ENCODE measurements around the gene UBXN10. TPM values are rescaled to one million over a fixed set of nuclear protein-coding genes. Genes with fewer than 3 reads are reported as not detected.

Gene UBXN10
- total RNA-seq, 1 experiment from 2014 or later = 0.05 TPM

GRCh38 chr1:20147846-20148570 is 37.9 kb upstream of the UBXN10 start:
- in situ Hi-C loops (cut with HindIII; ENCODE audit: low pct_unique_long_range_greater_than_20kb, low sequenced_read_pairs) = no loop called here
- no peaks in the 10 kb centered on the region for H3K9me3 ChIP-seq (ENCODE audit: control insufficient read depth, insufficient read depth, low read depth, low read length)
- no peaks in the 10 kb centered on the region for H3K36me3 ChIP-seq (ENCODE audit: control insufficient read depth, insufficient read depth, low read length)
- TF ChIP-seq CTCF (IDR thresholded peaks at IDR 0.05) = no peak
- TF ChIP-seq TCF7L2 (IDR thresholded peaks at IDR 0.05; ENCODE audit: low read depth, low read length) = no peak
- no peak for TF ChIP-seq POLR2AphosphoS5 (IDR thresholded peaks at IDR 0.05; ENCODE audit: low read depth, low read length)
- no peak for TF ChIP-seq SIN3A (IDR thresholded peaks at IDR 0.05; ENCODE audit: borderline replicate concordance, insufficient read depth, low read depth, low read length)
- TF ChIP-seq, protein P1, sequence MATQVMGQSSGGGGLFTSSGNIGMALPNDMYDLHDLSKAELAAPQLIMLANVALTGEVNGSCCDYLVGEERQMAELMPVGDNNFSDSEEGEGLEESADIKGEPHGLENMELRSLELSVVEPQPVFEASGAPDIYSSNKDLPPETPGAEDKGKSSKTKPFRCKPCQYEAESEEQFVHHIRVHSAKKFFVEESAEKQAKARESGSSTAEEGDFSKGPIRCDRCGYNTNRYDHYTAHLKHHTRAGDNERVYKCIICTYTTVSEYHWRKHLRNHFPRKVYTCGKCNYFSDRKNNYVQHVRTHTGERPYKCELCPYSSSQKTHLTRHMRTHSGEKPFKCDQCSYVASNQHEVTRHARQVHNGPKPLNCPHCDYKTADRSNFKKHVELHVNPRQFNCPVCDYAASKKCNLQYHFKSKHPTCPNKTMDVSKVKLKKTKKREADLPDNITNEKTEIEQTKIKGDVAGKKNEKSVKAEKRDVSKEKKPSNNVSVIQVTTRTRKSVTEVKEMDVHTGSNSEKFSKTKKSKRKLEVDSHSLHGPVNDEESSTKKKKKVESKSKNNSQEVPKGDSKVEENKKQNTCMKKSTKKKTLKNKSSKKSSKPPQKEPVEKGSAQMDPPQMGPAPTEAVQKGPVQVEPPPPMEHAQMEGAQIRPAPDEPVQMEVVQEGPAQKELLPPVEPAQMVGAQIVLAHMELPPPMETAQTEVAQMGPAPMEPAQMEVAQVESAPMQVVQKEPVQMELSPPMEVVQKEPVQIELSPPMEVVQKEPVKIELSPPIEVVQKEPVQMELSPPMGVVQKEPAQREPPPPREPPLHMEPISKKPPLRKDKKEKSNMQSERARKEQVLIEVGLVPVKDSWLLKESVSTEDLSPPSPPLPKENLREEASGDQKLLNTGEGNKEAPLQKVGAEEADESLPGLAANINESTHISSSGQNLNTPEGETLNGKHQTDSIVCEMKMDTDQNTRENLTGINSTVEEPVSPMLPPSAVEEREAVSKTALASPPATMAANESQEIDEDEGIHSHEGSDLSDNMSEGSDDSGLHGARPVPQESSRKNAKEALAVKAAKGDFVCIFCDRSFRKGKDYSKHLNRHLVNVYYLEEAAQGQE (IDR thresholded peaks at IDR 0.05; ENCODE audit: insufficient read depth in 1 of 2, low read depth in 2 of 2, low read length in 1 of 2) = no peak
- peaks cover 4% of the 10 kb centered on the region; the same call in 1 of the 2 replicates for H3K4me1 ChIP-seq (ENCODE audit: control insufficient read depth, insufficient read depth, low read length)
- CTCF ChIA-PET = interaction anchor here (0.7 to 1.0 kb wide), 2 partner anchors 191 to 487 kb away, joined by 3 to 4 read pairs; no protein-coding TSS in a partner anchor
- no peak overlapping the region for H3K27ac ChIP-seq (ENCODE audit: low read length)
- POLR2A ChIA-PET = no interaction called here
- H3K27me3 ChIP-seq (ENCODE audit: control insufficient read depth, insufficient read depth, low read length) = no peaks in the 10 kb centered on the region
- no peak for ATAC-seq
- H3K4me3 ChIP-seq (ENCODE audit: low read depth in 2 of 2, low read length in 2 of 2) = no peak overlapping the region
- no TSS peak for BruUV-seq (replicated peaks)
- intact Hi-C loops (cut with micrococcal nuclease; ENCODE audit: unreplicated experiment) = no loop called here
- no peak for DNase-seq (ENCODE audit: low read depth, low spot score)

DNA sequence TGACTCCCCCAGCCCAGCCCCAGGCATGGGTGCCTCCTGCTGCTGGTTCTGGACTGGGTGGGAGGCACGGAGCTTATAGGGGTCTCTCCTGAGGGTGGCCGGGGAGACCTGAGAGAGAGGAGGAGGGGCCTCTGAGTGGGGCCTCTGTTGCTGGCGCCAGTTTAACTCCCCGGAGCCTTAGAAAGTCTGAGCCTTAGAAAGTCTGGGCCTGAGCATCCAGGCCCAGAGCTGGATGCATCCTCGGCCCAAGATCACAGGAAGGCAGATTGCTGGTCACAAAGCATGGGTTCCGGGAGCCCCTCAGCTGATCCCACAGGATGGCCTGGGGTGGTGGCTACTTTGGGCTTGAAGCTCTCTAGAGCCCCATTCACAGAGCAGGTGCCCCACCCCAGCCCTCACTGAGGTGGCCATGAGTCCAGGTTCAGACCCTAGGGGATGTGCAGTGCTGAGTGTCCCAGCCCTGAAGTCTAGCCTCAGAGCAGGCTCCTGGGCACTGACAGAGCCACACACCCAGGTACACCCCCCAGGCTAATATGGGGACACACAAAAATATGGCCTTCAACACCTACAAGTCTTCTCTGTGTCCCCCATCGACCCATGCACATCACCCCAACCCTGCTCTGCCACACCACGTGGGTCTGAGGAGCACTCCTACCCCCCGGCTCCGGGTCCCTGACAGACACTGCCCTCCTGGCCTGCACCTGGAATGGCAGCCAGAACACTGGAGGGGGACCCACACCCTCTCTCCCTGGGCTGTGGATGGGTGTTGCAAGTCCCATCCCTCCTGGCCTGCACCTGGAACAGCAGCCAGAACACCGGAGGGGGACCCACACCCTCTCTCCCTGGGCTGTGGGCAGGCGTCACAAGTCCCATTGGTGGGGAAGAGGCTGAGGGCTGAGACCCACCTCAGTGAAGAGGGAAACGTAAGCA is 37.1 kb upstream of the UBXN10 start:
- no TSS peak for BruUV-seq (replicated peaks)
- no peaks in the 10 kb centered on the region for H3K27me3 ChIP-seq (ENCODE audit: control insufficient read depth, insufficient read depth, low read length)
- ChIA-PET POLR2A (no interaction called here), CTCF (interaction anchor here (1.0 kb wide), 1 partner anchor 487 kb away, joined by 3 read pairs; no protein-coding TSS in a partner anchor)
- in situ Hi-C loops (cut with HindIII; ENCODE audit: low pct_unique_long_range_greater_than_20kb, low sequenced_read_pairs) (no loop called here), intact Hi-C loops (cut with micrococcal nuclease; ENCODE audit: unreplicated experiment) (no loop called here)
- TF ChIP-seq POLR2AphosphoS5 (IDR thresholded peaks at IDR 0.05; ENCODE audit: low read depth, low read length) (no peak), SIN3A (IDR thresholded peaks at IDR 0.05; ENCODE audit: borderline replicate concordance, insufficient read depth, low read depth, low read length) (no peak), TCF7L2 (IDR thresholded peaks at IDR 0.05; ENCODE audit: low read depth, low read length) (no peak), CTCF (IDR thresholded peaks at IDR 0.05) (no peak)
- TF ChIP-seq, protein P1 (IDR thresholded peaks at IDR 0.05; ENCODE audit: insufficient read depth in 1 of 2, low read depth in 2 of 2, low read length in 1 of 2) = no peak
- H3K4me3 ChIP-seq (ENCODE audit: low read depth in 2 of 2, low read length in 2 of 2) = no peak overlapping the region
- no peaks in the 10 kb centered on the region for H3K9me3 ChIP-seq (ENCODE audit: control insufficient read depth, insufficient read depth, low read depth, low read length)
- no peak for DNase-seq (ENCODE audit: low read depth, low spot score)
- H3K4me1 ChIP-seq (ENCODE audit: control insufficient read depth, insufficient read depth, low read length) = peaks cover 4% of the 10 kb centered on the region; the same call in 1 of the 2 replicates
- H3K36me3 ChIP-seq (ENCODE audit: control insufficient read depth, insufficient read depth, low read length) = no peaks in the 10 kb centered on the region
- ATAC-seq = no peak
- no peak overlapping the region for H3K27ac ChIP-seq (ENCODE audit: low read length)
